ENCODE measurements around the gene USP47. TPM values are rescaled to one million over a fixed set of nuclear protein-coding genes. Genes with fewer than 3 reads are reported as not detected.

USP47 gene
- total and polyA plus RNA-seq, 5 donors from 2014 or later = 35.7 to 79.0 (median 41.8) TPM

GRCh38 chr11:11965656-11966353 is 124.0 kb downstream of the USP47 start:
- H3K27me3 Mint-ChIP-seq = peaks cover 5% of the 10 kb centered on the region
- peaks cover 0 to 1% (median 0%) of the 10 kb centered on the region in 7 donors for H3K9me3 Mint-ChIP-seq
- no peaks in the 10 kb centered on the region for H3K27me3 ChIP-seq (ENCODE audit: control insufficient read depth, insufficient read depth, low read length)
- H3K4me3 Mint-ChIP-seq = no peak overlapping the region
- H3K36me3 Mint-ChIP-seq = no peaks in the 10 kb centered on the region
- H3K4me1 Mint-ChIP-seq = peaks cover 5 to 18% (median 9%) of the 10 kb centered on the region in 4 donors
- DNase-seq (no peak), ATAC-seq (ENCODE audit: low read depth in 2 of 2) (no peak)
- no peak overlapping the region for H3K27ac ChIP-seq (ENCODE audit: insufficient read depth, low read length, poor library complexity, severe bottlenecking)
- no peak overlapping the region for H3K27ac Mint-ChIP-seq
- no peaks in the 10 kb centered on the region for H3K36me3 ChIP-seq (ENCODE audit: control insufficient read depth, insufficient read depth, low read length)
- H3K4me1 ChIP-seq (ENCODE audit: control insufficient read depth, insufficient read depth, low read length, poor library complexity, severe bottlenecking) = peaks cover 9% of the 10 kb centered on the region
- H3K9me3 ChIP-seq (ENCODE audit: control insufficient read depth in 2 of 2, low read length in 2 of 2) = no peaks in the 10 kb centered on the region
- no peak overlapping the region for H3K4me3 ChIP-seq (ENCODE audit: low read depth, low read length)

DNA sequence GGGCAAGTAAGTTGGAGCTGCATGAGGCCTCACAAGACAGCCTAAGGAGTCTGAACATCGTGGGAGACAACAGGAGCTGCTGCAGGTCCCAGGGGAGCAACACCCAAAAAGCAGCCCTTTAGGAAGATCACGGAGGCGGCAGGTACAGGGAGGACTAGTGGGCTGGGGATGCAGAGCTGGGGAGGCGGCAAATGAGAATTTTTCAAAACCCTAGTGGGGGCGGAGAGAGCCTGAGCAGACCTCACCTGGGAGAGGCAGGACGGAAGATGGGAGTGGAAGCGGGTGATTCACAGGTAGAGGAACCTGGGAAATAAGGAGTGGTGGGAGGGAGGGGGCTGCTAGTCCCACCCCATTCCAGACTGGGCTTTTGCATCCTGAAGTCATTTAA is 124.6 kb downstream of the USP47 start:
- Histone ChIP-seq H3K27ac (ENCODE audit: insufficient read depth, low read length, poor library complexity, severe bottlenecking) (no peak overlapping the region), H3K4me3 (ENCODE audit: low read depth, low read length) (no peak overlapping the region), H3K27me3 (ENCODE audit: control insufficient read depth, insufficient read depth, low read length) (no peaks in the 10 kb centered on the region), H3K9me3 (ENCODE audit: control insufficient read depth in 2 of 2, low read length in 2 of 2) (no peaks in the 10 kb centered on the region), H3K4me1 (ENCODE audit: control insufficient read depth, insufficient read depth, low read length, poor library complexity, severe bottlenecking) (peaks cover 4% of the 10 kb centered on the region), H3K36me3 (ENCODE audit: control insufficient read depth, insufficient read depth, low read length) (no peaks in the 10 kb centered on the region)
- ATAC-seq (ENCODE audit: low read depth in 2 of 2) (no peak), DNase-seq (no peak)
- Mint-ChIP-seq H3K36me3 (no peaks in the 10 kb centered on the region), H3K4me3 (no peak overlapping the region), H3K4me1 (peaks cover 4 to 13% (median 6%) of the 10 kb centered on the region in 4 donors), H3K27ac (no peak overlapping the region), H3K27me3 (peaks cover 9% of the 10 kb centered on the region), H3K9me3 (peaks cover 0 to 1% (median 0%) of the 10 kb centered on the region in 7 donors)

GRCh38 chr11:11966826-11967668 is 125.3 kb downstream of the USP47 start:
- Histone ChIP-seq H3K4me3 (ENCODE audit: low read depth, low read length) (no peak overlapping the region), H3K9me3 (ENCODE audit: control insufficient read depth in 2 of 2, low read length in 2 of 2) (no peaks in the 10 kb centered on the region), H3K27ac (ENCODE audit: insufficient read depth, low read length, poor library complexity, severe bottlenecking) (no peak overlapping the region), H3K4me1 (ENCODE audit: control insufficient read depth, insufficient read depth, low read length, poor library complexity, severe bottlenecking) (no peaks in the 10 kb centered on the region), H3K27me3 (ENCODE audit: control insufficient read depth, insufficient read depth, low read length) (no peaks in the 10 kb centered on the region), H3K36me3 (ENCODE audit: control insufficient read depth, insufficient read depth, low read length) (no peaks in the 10 kb centered on the region)
- Mint-ChIP-seq H3K27ac (peak overlapping the region in 2 of 3 donors; percentile 38 to 42), H3K9me3 (peaks cover 0 to 1% (median 0%) of the 10 kb centered on the region in 7 donors), H3K27me3 (peaks cover 11% of the 10 kb centered on the region), H3K4me1 (peaks cover 2 to 6% (median 4%) of the 10 kb centered on the region in 4 donors), H3K36me3 (no peaks in the 10 kb centered on the region), H3K4me3 (no peak overlapping the region)
- DNase-seq (peak; percentile 28 to 70 (median 46)), ATAC-seq (ENCODE audit: low read depth in 2 of 2) (peak; percentile 76 to 79)

DNA sequence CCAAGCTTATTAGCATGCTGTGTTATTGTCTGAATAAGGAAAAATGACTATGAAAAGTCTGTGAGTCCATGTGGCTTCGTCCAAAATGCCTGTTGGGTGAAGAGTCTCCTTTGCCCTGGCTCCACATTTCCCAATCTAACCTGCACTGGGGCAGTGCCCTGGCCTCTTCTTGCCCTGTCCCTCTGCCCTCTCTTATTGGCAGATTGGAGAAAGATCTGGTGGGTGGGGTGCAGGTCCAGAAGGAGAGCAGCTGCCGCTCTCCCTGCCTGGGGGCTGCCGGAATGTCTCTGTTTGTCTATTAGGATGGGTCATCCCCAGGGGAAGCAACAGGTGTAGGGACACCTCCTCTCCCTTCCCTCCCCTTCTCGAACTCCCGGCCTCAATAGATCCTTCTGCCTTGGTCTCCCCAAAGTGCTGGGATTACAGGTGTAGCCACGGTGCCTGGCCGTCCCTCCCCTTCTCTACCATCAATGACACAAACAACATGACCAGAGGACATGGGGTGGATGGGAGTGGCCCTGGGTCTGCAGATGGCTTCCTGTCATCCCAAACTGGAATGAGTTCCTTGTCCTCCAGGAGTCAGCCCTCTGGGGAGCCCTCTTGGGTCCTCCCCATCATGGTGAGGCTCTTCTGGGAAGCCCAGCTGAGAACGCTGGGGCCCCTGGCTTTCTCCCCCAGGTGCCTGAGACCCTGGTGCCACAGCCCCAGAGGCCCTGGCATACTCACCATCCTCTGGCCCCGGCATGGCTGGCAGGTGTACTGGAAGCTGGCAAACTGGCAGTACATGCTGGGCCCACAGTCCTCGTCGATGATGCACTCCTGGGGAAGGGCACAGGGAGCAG is 126.1 kb downstream of the USP47 start:
- no peak overlapping the region for H3K4me3 Mint-ChIP-seq
- no peaks in the 10 kb centered on the region for H3K9me3 ChIP-seq (ENCODE audit: control insufficient read depth in 2 of 2, low read length in 2 of 2)
- H3K27me3 ChIP-seq (ENCODE audit: control insufficient read depth, insufficient read depth, low read length) = no peaks in the 10 kb centered on the region

GRCh38 chr11:11968511-11969280 is 126.9 kb downstream of the USP47 start:
- ATAC-seq (ENCODE audit: low read depth in 2 of 2) = no peak
- Mint-ChIP-seq H3K36me3 (no peaks in the 10 kb centered on the region), H3K4me3 (no peak overlapping the region), H3K27ac (no peak overlapping the region), H3K27me3 (peaks cover 11% of the 10 kb centered on the region), H3K4me1 (no peaks in the 10 kb centered on the region), H3K9me3 (peaks cover 0 to 1% (median 0%) of the 10 kb centered on the region in 7 donors)
- Histone ChIP-seq H3K27ac (ENCODE audit: insufficient read depth, low read length, poor library complexity, severe bottlenecking) (no peak overlapping the region), H3K9me3 (ENCODE audit: control insufficient read depth in 2 of 2, low read length in 2 of 2) (no peaks in the 10 kb centered on the region), H3K4me3 (ENCODE audit: low read depth, low read length) (no peak overlapping the region), H3K27me3 (ENCODE audit: control insufficient read depth, insufficient read depth, low read length) (no peaks in the 10 kb centered on the region), H3K4me1 (ENCODE audit: control insufficient read depth, insufficient read depth, low read length, poor library complexity, severe bottlenecking) (no peaks in the 10 kb centered on the region), H3K36me3 (ENCODE audit: control insufficient read depth, insufficient read depth, low read length) (no peaks in the 10 kb centered on the region)
- no peak for DNase-seq

More for the DNA sequence above, 126.1 kb downstream of the USP47 start:
- H3K27ac ChIP-seq (ENCODE audit: insufficient read depth, low read length, poor library complexity, severe bottlenecking) = no peak overlapping the region
- peaks cover 0 to 1% (median 0%) of the 10 kb centered on the region in 7 donors for H3K9me3 Mint-ChIP-seq
- H3K4me1 Mint-ChIP-seq = no peaks in the 10 kb centered on the region
- no peak overlapping the region for H3K4me3 ChIP-seq (ENCODE audit: low read depth, low read length)
- DNase-seq (no peak), ATAC-seq (ENCODE audit: low read depth in 2 of 2) (no peak)
- H3K27me3 Mint-ChIP-seq = peaks cover 11% of the 10 kb centered on the region
- peak overlapping the region in 1 of 3 donors; percentile 71 for H3K27ac Mint-ChIP-seq
- H3K4me1 ChIP-seq (ENCODE audit: control insufficient read depth, insufficient read depth, low read length, poor library complexity, severe bottlenecking) = no peaks in the 10 kb centered on the region
- H3K36me3 ChIP-seq (ENCODE audit: control insufficient read depth, insufficient read depth, low read length) = no peaks in the 10 kb centered on the region
- no peaks in the 10 kb centered on the region for H3K36me3 Mint-ChIP-seq

GRCh38 chr11:11969380-11970215 is 127.8 kb downstream of the USP47 start:
- Histone ChIP-seq H3K9me3 (ENCODE audit: control insufficient read depth in 2 of 2, low read length in 2 of 2) (no peaks in the 10 kb centered on the region), H3K4me1 (ENCODE audit: control insufficient read depth, insufficient read depth, low read length, poor library complexity, severe bottlenecking) (no peaks in the 10 kb centered on the region), H3K27ac (ENCODE audit: insufficient read depth, low read length, poor library complexity, severe bottlenecking) (no peak overlapping the region), H3K4me3 (ENCODE audit: low read depth, low read length) (no peak overlapping the region), H3K27me3 (ENCODE audit: control insufficient read depth, insufficient read depth, low read length) (no peaks in the 10 kb centered on the region), H3K36me3 (ENCODE audit: control insufficient read depth, insufficient read depth, low read length) (no peaks in the 10 kb centered on the region)
- peaks cover 0 to 1% (median 0%) of the 10 kb centered on the region in 7 donors for H3K9me3 Mint-ChIP-seq
- H3K27ac Mint-ChIP-seq = no peak overlapping the region
- no peak for ATAC-seq (ENCODE audit: low read depth in 2 of 2)
- no peak for DNase-seq
- H3K27me3 Mint-ChIP-seq = peaks cover 11% of the 10 kb centered on the region
- no peaks in the 10 kb centered on the region for H3K4me1 Mint-ChIP-seq
- no peaks in the 10 kb centered on the region for H3K36me3 Mint-ChIP-seq
- H3K4me3 Mint-ChIP-seq = no peak overlapping the region
